GM10847 (cell line): ENCODE data around the gene NFIB.

ENCODE experiments used
- POLR2A ChIP-seq: IDR thresholded peaks from 2 replicates; pipeline ENCODE4 v1.6.1; 2011; ENCODE audit not compliant: insufficient read length; ENCODE audit errors: extremely low read depth

NFIB gene

GRCh38 chr9:14197325-14197858 lies 116.5 kb downstream of the NFIB start:
- TF ChIP-seq POLR2A, result no peak

GRCh38 chr9:14193328-14193990 lies 120.5 kb downstream of the NFIB start:
- TF ChIP-seq POLR2A, result no peak

GRCh38 chr9:14192556-14192955 lies 121.4 kb downstream of the NFIB start:
- TF ChIP-seq POLR2A, result no peak

GRCh38 chr9:14191512-14191911 lies 122.4 kb downstream of the NFIB start:
- TF ChIP-seq POLR2A, result no peak

- TF ChIP-seq POLR2A, result no peak
Measured at GRCh38 chr9:14190240-14190639, 123.7 kb downstream of the NFIB start.

GRCh38 chr9:14189578-14189977 lies 124.4 kb downstream of the NFIB start:
- no peak for TF ChIP-seq POLR2A

GRCh38 chr9:14189146-14189545 lies 124.8 kb downstream of the NFIB start:
- TF ChIP-seq POLR2A, result no peak

GRCh38 chr9:14188538-14188937 lies 125.4 kb downstream of the NFIB start:
- no peak for TF ChIP-seq POLR2A

- TF ChIP-seq POLR2A, result no peak
Measured at GRCh38 chr9:14188011-14188410, 125.9 kb downstream of the NFIB start.

- no peak for TF ChIP-seq POLR2A
Measured at GRCh38 chr9:14186096-14186495, 127.8 kb downstream of the NFIB start.

- no peak for TF ChIP-seq POLR2A
Measured at GRCh38 chr9:14185016-14185415, 128.9 kb downstream of the NFIB start.

GRCh38 chr9:14183001-14183400 lies 130.9 kb downstream of the NFIB start:
- no peak for TF ChIP-seq POLR2A

GRCh38 chr9:14180960-14181537 lies 132.9 kb downstream of the NFIB start:
- no peak for TF ChIP-seq POLR2A

GRCh38 chr9:14180093-14180959 lies 133.6 kb downstream of the NFIB start:
- TF ChIP-seq POLR2A, result no peak

GRCh38 chr9:14179449-14179848 lies 134.5 kb downstream of the NFIB start:
- no peak for TF ChIP-seq POLR2A

GRCh38 chr9:14175778-14176177 lies 138.2 kb downstream of the NFIB start:
- TF ChIP-seq POLR2A, result no peak
